Lung (tissue), 12 donors: ENCODE data around the gene KLK13. TPM values are rescaled to one million over a fixed set of nuclear protein-coding genes. Genes with fewer than 3 reads are reported as not detected.

Experiments used
- ATAC-seq: fragments of 200-7000 bp; cut with Tn5 transposase; one replicate; pipeline ENCODE4 v1.9.1; 2020; ENCODE audit warnings: moderate number of reproducible peaks; ENCODE audit not compliant: insufficient read depth, low FRiP score
- DNase-seq, 3 donors: peaks; one replicate each; pipeline ENCODE4 v3.0.0-alpha.2; 2013 to 2017
- H3K27ac ChIP-seq, 2 donors: one replicate each; pipeline ENCODE4 v1.5.1; 2013; ENCODE audit warnings: mild to moderate bottlenecking in 2 of 2, moderate library complexity in 2 of 2, control low read depth in 1 of 2, inconsistent platforms in 1 of 2, low read depth in 1 of 2, low read length in 1 of 2
- H3K27me3 ChIP-seq, 3 donors: one replicate each; pipeline ENCODE4 v1.5.1; 2013; ENCODE audit warnings: low read length in 2 of 3; ENCODE audit not compliant: control insufficient read depth in 3 of 3, insufficient read depth in 3 of 3
- H3K36me3 ChIP-seq, 4 donors: one replicate each; pipeline ENCODE4 v1.5.1; 2013; ENCODE audit warnings: low read length in 4 of 4, mild to moderate bottlenecking in 1 of 4, moderate library complexity in 1 of 4; ENCODE audit not compliant: control insufficient read depth in 4 of 4, insufficient read depth in 4 of 4
- H3K4me1 ChIP-seq, 5 donors: one replicate each; pipeline ENCODE4 v1.5.1; 2013; ENCODE audit warnings: low read length in 5 of 5, mild to moderate bottlenecking in 2 of 5, moderate library complexity in 1 of 5; ENCODE audit not compliant: control insufficient read depth in 5 of 5, insufficient read depth in 5 of 5
- H3K4me3 ChIP-seq: one replicate; pipeline ENCODE4 v1.5.1; 2013; ENCODE audit warnings: mild to moderate bottlenecking, control low read depth, moderate library complexity
- H3K9ac ChIP-seq, 2 donors: one replicate each; pipeline ENCODE4 v1.5.1; 2013; ENCODE audit warnings: low read length in 2 of 2, control low read depth in 1 of 2; ENCODE audit not compliant: insufficient read depth in 1 of 2
- H3K9me3 ChIP-seq, 4 donors: one replicate each; pipeline ENCODE4 v1.5.1; 2013; ENCODE audit warnings: low read length in 3 of 4, mild to moderate bottlenecking in 1 of 4, moderate library complexity in 1 of 4; ENCODE audit not compliant: control insufficient read depth in 4 of 4, insufficient read depth in 3 of 4
- CTCF ChIP-seq: IDR thresholded peaks from 2 replicates; pipeline ENCODE4 v1.5.1; 2012; ENCODE audit warnings: mild to moderate bottlenecking; ENCODE audit errors: control extremely low read depth, extremely low read depth
- WGBS, 2 donors: extraction: QIAGEN DNeasy Blood & Tissue Kit; methylation state at CpG; one replicate each; pipeline ENCODE4 v1.1.7; 2013; 5-methylcytosine and 5-hydroxymethylcytosine counted together
- polyA plus RNA-seq, 2 donors: library from polyadenylated mRNA; stranded (reverse); fragments of 200-250 nt; gene quantifications; one replicate each; pipeline ENCODE4 v1.2.1, GENCODE V29; 2013
- total RNA-seq, 2 donors: library from RNA; depleted of rRNA in 1 of 2; stranded (reverse); fragments of >200 nt in 1 of 2; gene quantifications; one replicate each; pipeline ENCODE4 v1.2.1, GENCODE V29; 2014 to 2021
- donor health status: control.
- donor health status: control.
- donor health status: Bipolar disorder and iron deficiency.
- donor health status: healthy.
- donor health status: DM: yes; HTN: yes; CAD: no.

The KLK13 gene
- total and polyA plus RNA-seq, 4 donors, result 0.65 to 9.3 (median 3.1) TPM

DNA sequence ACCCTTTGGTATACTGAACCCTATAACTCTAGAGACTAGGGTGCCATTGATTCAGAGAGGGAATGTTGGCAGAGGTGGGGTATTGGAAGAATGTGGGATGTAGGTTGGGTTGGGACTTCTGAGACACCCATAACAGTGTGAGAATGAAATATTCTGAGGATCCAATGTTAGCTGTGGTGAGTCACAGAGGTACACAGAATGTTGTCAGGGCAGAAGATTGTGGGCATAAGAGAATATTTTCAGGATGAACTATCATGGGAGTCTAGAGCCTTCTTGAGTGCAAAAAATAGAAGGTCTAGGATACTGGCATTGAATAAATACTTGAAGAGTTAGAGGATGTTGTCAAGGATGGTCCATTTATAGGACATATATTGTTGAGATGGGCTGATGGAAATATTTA lies 9.0 kb downstream of the KLK13 start:
- ATAC-seq (no peak), DNase-seq (no peak)
- Histone ChIP-seq H3K9me3 (peaks cover 0 to 2% (median 0%) of the 10 kb centered on the region in 4 donors), H3K27ac (no peak overlapping the region), H3K9ac (no peak overlapping the region), H3K27me3 (no peaks in the 10 kb centered on the region), H3K4me1 (no peaks in the 10 kb centered on the region), H3K4me3 (no peak overlapping the region), H3K36me3 (no peaks in the 10 kb centered on the region)
- TF ChIP-seq CTCF, result no peak

DNA sequence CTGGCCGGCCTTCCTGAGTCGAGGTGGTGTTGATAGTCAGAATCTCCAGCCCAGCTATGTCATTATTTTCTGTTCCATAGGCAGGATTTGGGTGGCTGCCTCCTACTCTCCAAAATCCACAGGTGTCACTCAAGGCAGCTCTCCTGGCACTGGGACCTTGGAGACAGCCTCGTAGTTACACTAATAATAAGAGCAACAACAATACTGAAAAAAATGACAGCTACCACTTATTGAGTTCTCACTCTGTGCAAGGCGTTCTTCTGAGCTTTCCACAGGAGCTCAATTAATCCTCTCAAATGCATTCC lies 17.9 kb downstream of the KLK13 start:
- no peak overlapping the region for H3K27ac ChIP-seq
- no peak for ATAC-seq

DNA sequence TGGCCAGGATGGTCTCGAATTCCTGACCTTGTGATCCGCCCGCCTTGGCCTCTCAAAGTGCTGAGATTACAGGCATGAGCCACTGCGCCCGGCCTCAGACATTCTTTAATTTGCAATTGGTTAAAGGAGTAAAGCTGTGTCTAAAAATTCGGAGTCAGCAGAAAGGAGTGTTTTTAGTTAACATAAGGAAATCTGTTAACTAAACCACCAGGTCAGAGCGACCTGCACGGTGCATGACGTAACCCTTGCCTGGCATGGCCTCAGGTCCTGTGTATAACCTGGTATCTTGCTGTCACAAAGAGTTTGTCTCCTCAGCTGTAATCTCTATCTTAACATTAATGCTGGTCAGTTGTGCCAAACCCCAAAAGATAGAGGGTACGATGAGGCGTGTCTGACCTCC lies 20.6 kb downstream of the KLK13 start:
- no peaks in the 10 kb centered on the region for H3K36me3 ChIP-seq
- WGBS, 2 donors, result 81 to 88% methylated on average over 11 of the region's 11 CpGs
- no peak overlapping the region for H3K9ac ChIP-seq
- DNase-seq, result no peak
- H3K4me1 ChIP-seq, result no peaks in the 10 kb centered on the region
- H3K27ac ChIP-seq, result no peak overlapping the region
- H3K4me3 ChIP-seq, result no peak overlapping the region
- no peak for TF ChIP-seq CTCF
- no peaks in the 10 kb centered on the region for H3K27me3 ChIP-seq
- H3K9me3 ChIP-seq, result no peaks in the 10 kb centered on the region
- no peak for ATAC-seq

More for the DNA sequence above, 17.9 kb downstream of the KLK13 start:
- Histone ChIP-seq H3K4me3 (no peak overlapping the region), H3K9me3 (peaks cover 0 to 2% (median 0%) of the 10 kb centered on the region in 4 donors), H3K27me3 (no peaks in the 10 kb centered on the region), H3K36me3 (no peaks in the 10 kb centered on the region), H3K9ac (no peak overlapping the region), H3K4me1 (no peaks in the 10 kb centered on the region)
- DNase-seq, result no peak
- WGBS, 2 donors, result 12 to 14% methylated on average over 4 of the region's 4 CpGs
- TF ChIP-seq CTCF, result no peak

DNA sequence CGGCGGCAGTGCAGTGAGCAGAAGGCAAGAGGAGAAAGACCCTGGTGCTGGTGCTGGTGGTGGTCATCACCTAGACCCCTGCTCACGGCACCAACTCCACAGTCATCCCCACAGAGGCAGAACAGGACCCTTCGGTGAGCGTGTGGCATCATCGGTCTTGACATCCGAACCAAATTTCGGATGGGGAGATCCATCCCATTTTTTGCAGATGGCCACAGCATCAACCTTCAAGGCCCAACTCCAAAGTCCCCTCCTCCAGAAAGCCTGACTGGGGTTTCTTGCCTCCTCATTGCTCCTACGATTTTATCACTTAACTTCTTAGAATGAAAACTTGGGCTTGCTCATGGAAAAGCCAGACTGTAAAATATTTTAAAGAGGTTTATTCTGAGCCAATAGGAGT lies 21.4 kb downstream of the KLK13 start:
- Histone ChIP-seq H3K27ac (no peak overlapping the region), H3K27me3 (no peaks in the 10 kb centered on the region), H3K9me3 (no peaks in the 10 kb centered on the region), H3K4me1 (no peaks in the 10 kb centered on the region), H3K4me3 (no peak overlapping the region), H3K36me3 (no peaks in the 10 kb centered on the region), H3K9ac (no peak overlapping the region)
- DNase-seq, result no peak
- no peak for TF ChIP-seq CTCF
- ATAC-seq, result no peak
- 74 to 80% methylated on average over 9 of the region's 9 CpGs for WGBS, 2 donors
